HG02610 (cell line): ENCODE results near the gene RAP1A.

ENCODE experiments used
- ATAC-seq: cut with Tn5 transposase; IDR thresholded peaks from one replicate; pipeline ENCODE4 v1.9.1; 2021; ENCODE audit warnings: mild to moderate bottlenecking, moderate library complexity; ENCODE audit not compliant: unreplicated experiment

Gene RAP1A

DNA sequence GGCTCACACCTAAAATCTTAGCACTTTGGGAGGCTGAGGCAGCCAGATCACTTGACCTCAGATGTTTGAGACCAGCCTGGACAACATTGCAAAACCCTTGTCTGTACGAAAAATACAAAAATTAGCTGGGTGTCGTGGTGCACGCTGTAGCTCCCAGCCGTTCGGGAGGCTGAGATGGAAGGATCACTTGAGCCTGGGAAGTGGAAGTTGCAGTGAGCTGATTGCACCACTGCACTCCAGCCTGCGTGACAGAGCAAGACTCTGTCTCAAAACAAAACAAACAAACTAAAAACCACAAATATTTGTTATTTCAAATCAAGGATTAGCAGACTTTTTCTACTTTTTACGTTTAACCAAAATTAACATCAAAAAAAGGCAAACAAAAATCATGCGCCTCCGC, 88.3 kb downstream of the RAP1A start:
- ATAC-seq: no peak

DNA sequence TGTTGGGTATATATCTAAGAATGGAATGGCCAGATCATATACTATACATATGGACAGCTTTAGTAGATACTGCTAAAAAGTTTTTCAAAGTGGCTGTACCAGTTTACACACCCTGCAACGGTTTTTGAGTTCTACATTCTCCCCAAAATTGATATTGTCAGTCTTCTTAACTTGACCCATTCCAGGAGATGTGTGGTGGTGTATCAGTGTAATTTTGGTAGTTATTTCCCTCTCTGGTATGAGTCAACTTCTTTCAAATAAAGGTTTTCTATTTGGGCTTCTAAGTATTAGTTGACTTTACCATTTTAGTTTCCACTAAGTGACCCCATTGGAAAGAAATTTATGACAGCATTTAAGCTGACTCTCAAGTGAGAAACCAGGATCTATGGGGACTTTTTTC, 90.4 kb downstream of the RAP1A start:
- ATAC-seq: peak; percentile 46

DNA sequence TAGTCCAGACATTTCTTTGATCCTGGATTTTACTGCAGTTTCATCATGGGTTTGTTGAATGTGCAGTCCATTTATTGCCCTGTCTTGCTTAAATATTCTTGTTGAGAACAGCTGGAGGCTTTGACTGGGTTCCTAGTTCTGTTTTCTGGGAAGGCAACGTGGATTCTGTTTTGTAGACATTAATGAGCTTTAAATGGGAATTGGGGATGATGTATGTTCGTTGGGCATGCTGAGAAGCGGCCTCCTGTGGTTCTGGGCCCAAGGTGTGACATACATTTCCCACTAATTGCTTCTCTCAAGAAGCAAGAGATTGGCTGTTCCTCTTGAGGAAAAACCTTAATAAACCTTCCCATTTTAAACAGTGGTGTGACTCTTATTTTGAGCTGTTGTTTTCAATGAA, 96.7 kb downstream of the RAP1A start:
- no peak for ATAC-seq

DNA sequence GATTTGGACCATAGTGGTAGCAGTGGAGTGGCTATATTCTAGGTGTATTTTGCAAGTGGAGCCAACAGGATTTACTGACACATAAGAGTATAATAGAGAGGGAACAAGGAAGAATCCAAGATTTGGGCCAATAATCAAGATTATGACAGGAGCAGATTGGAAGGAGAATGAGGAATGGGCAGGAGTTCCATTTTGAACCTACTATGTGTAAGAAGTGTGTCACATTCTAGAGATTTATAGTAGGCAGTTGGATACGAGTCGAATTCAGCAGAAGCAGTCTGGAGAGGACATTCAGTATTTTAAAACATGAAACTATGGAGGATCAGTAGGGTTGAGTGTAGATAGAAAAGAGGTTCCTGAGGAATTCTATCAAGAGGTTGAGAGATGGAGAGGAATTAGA, 97.9 kb downstream of the RAP1A start:
- no peak for ATAC-seq

DNA sequence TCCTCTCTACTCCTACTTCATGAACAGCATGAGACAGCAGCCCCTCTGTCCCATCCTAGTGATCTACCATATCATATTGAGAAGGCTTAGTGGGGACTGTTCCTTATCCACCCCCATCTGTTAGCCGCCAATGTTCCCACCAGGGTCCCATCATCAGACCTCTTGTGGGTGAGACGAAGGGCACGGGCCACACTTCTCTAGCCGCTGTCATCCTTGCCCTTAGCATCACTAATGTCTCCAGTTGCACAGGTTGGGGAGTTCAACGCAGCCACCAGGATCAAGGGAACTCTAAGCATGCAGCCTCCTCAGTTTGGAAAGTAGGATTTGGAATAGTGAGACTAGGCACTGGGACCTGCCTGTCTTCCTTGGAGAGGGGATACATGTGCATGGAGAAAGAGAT, 99.5 kb downstream of the RAP1A start:
- no peak for ATAC-seq

DNA sequence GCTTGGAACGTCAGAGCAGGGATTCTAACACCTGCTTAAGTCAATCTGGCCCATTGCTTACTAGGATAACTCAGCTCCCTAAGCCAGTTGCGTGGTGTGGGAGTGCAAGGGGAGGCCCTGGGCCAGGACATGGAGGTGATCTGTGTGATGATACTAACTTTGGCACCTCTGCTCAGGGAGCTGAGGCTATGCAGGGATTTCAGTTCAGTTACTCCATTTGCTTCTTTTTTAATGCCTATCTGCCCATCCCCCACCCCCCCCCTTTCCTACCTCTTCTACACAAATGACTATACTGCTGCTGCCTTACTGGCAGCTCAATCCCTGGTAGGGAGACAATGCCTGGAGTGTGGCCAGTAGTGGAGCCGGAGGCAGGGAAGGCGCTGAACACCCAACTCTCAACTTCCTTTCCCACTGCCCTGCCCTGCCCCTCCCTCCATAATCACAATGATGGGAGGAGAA, 100.1 kb downstream of the RAP1A start:
- ATAC-seq: no peak

DNA sequence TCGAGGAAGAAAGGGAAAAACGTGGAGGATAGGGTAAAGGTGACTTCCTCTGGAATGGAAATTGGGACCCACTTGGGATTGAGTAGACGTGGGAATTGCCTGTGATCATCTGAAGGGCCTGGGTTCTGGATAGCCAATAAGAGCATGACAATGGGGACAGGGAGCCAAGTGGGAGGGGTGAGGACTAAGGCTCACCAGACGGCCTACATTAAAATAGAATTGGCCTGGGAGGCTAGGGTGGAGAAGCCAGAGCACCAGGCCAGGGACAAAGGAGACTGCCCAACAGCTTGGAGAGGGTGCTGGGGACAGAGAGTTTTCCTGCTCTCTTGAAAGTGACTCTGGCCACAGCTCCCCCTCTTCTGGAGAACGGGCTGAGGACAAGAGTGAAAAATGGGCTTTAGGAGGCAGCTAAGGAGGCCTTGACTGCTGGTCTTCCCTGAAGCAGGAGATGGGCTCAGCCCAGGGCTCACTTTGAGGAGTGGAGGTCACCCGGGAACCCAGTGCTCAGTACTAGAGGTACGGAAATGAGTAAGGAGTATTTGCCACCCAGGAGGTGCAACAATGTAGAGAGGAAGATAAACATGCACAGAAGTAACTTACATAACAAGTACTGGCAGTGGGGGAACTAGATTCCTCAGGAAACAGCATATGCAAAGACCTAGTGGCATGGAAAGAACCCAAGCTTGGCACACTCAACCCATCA, 100.8 kb downstream of the RAP1A start:
- ATAC-seq: no peak

DNA sequence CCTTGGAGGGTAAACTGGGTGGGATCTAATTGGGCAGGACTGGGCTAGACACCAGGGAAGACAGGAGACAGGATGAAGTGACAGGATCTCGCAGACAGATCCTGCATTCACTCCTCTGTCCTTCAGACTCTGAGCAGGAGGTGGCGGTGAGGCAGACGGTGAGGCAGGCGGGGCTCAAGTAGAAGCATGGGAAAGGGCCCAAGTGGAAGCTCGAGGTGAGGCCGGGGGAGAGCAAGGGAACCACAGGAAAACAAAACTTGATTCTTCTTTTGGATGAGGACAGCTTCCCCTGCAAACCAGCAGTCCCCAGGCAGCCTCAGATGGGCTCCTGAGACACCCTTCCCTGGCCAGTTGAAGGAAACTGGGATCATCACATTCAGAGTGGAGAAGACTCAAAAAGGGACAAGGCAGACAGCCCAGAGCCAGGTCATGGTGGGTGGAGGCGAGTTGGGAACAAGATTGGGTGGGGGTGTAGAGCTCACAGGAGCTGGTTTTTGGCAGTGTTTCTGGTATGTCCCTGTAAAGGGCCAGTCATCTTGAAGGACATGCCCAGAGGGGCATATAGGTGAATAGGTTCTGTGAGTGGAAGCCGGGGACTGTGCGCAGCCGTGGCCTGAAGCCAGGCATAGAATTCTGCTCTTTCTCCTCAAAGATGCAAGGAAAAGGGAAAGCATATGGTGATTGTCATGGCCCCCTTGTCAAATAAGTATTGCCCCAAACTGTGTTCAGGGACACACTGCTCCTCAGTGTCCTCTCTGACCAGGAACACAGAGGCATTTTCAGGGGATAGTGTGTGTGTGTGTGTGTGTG, 101.6 kb downstream of the RAP1A start:
- no peak for ATAC-seq

DNA sequence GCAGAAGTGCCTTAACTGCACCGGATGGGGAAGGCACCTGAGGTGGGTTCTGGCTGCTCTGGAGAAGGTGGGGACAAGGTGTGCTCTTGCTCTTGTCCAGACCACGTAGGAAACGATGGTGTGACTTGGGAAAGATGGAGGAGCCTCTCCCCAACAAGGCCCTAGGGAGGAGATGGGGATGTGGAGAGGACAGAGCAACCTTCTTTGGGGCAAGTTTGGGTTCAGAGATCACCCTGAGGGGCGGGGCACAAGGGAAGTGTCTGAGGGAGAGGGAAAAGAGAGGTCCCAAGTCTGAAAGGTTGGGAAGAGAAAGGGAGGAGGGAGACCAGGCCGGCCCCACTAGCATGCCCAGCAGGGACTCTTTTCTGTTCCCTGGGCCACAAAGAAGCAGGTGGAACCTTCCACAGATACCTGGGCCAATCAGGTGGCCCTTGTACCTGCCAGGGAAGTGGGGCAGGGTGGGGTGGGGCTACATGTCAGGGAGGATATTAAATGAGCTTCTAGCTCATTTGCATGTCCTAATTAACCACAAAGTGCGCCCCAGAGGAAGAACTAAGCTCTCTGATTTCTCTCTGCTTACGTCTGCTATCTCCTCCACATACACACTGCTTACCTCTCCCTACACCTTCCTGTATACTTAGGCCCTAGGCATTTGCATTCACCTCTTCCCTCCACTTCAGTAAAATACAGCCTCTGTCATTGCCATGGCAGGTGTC, 103.7 kb downstream of the RAP1A start:
- ATAC-seq: no peak

DNA sequence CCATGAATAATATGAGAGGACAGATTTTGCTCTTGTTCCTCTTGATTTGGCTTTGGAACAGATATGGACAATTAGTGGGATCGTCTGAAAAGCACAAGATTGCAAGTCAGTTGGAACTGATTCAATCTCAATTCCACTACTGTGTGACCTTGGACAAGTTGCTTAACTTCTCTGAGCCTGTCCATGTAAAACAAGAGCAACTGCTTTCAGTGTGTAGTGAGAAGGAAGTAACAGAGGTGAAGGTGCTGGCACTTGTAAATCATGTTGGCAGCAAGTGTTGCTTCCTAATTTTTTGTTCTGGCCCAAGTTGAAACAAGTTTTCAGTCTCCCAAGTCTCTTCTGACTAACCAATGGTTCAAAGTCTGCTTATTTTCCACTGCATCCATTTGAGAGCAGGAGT, 104.3 kb downstream of the RAP1A start:
- ATAC-seq: no peak

DNA sequence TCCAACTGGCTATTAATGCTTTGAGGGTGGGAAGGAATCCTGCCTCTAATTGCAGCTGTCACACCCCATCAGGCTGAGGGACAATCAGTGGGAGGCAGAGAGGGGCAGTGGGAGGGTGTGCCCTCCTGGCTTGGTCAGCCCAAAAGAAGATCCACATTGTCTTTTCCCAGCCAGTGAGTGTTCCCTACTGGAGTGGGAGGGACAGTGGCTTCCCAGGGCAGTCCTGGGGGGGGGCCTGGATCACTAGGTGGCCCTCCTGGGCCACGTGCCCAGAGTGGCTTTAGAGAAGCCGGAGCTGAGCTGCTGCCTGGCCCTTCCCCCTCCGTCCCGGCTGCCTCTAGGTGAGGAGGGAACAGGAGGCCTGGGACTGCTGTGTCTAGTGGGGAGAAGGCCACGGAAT, 105.6 kb downstream of the RAP1A start:
- ATAC-seq: no peak

DNA sequence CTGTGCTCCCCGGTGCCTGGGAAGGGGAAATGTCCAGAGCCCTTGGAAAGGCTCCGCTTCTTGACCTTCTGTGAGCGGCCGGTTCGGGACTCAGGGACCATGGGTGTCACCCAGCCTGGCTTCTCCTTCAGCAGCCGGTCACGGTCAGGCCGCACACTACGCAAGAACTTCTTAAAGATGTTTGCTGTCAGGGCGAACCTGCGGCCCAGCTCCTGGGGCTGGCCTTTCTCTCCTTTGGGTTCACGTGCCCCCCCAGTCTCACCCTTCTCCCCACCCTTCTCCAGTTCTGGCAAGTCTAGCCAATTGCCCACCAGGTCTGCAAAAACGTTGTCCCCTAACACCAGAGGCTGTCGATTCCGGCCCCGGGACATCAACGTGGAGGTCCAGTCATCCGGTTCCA, 107.5 kb downstream of the RAP1A start:
- ATAC-seq: no peak

DNA sequence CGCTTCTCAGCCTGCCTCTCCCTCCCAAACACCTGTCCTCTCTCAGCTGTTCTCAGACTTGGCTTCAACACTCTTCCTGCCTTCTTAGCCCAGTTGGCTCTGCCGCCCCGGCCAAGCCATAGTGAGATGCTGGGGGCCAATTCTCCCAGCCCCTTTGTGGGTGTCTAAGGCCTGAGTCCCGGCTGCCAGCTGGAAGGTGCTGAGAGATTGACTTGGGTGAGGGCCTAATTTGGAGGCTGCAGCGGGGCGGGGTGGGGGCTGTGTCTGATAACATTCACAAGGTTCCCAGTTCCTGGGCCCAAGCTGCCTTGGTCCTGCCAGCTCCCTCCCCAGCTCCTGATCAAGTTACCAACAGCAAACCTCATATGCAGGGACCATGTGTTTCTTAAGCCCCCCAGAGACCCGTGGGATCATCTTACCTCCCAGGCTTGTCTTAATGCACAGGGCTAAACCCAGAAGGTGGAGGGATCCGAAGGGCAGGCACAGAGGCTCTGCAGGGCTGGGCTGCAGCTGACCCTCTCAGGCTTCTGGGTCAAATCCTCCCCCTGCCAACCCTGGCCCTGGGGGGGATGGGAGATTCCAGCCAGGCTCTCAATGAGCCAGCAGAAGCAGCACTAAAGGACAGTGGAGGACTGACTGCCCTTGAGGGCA, 109.8 kb downstream of the RAP1A start:
- ATAC-seq: no peak

DNA sequence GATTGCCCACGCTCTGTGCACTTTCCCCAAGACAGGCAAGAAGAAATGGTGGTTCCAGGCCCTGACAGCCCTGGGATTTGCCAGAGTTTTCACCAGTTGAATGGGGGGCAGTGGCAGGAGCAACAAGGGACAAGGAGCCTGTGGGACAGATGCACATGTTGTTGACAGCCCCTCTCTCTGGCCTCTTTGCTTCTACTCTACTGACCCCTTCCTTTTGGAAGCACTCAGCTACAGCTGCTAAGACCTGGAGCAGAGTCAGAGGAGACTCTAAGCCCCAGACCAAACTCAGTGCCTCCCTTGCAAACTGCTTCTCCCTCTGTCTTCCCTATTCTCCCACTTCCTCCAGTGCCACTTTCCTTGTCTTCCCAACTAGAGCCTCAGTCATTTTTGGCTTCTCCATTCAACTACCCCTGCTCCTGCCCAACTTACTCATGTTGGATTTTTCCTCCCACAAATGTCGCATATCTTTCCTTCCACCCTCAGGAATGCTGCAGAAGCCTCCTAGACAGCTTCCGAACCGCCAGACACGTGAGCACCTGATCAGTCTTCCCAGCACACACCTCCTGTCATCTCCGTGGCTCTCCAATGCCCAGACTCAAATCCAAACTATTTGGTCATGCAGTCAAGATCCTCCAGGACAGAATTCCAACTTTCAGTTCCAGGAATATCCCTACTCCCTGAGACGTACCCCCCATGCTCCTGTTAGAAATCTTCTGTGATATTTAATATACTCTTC, 110.5 kb downstream of the RAP1A start:
- ATAC-seq: no peak

DNA sequence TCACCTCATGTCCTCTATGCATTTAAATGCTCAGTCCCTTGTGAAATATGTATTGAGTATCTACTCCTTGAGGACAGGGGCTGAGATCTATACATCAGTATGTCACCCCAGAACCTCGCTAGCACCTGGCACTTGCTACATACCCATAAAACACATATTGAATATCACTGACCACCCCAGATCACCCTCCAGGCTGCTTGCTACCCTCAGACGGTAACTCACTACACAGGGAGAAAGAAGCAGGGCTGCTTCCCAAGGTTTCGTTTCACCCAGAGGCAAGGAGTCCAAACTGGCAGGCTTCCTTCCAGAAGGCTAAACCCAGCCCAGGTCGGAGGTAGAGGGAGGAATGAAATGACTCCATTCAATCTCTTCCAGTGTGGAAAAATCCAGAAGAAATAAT, 111.1 kb downstream of the RAP1A start:
- ATAC-seq: no peak

DNA sequence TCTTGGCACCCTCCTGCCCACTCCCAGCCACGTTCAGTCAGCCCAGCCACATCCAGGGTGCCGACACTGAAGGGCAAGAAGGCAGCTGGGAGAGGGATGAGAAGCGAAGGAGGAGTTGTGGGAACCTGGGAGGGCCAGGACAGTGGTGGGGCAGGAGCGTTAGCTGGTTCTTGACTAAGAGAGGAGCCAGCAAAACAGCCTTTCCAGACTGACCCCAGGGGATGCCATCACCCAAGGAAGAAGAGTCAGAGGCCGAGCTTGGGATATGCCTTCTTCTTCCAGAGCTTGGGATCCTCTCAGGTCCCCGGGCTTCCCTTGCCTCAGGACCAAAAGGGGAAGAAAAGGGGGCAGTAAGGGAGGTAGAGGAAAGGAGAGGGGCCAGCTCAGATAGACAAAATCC, 112.4 kb downstream of the RAP1A start:
- ATAC-seq: no peak

DNA sequence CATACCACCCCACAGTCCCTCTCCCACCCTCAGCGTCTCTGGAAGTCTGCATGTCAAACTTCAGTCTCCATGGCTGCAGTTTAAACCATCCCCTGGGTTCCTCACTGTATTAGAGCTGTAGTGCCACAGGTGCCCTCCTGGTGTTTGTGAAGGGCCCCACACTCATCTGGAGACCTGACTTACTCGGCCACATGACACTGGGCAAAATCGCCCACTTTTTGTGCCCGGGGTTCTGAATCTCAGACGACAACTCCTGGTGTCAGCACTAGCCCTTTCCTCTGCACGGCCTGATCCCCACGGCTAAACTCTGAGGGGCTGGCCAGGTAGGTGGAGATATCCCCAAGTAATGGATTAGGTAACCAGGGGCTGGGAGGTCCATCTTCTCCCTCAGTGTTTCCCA, 113.1 kb downstream of the RAP1A start:
- no peak for ATAC-seq

DNA sequence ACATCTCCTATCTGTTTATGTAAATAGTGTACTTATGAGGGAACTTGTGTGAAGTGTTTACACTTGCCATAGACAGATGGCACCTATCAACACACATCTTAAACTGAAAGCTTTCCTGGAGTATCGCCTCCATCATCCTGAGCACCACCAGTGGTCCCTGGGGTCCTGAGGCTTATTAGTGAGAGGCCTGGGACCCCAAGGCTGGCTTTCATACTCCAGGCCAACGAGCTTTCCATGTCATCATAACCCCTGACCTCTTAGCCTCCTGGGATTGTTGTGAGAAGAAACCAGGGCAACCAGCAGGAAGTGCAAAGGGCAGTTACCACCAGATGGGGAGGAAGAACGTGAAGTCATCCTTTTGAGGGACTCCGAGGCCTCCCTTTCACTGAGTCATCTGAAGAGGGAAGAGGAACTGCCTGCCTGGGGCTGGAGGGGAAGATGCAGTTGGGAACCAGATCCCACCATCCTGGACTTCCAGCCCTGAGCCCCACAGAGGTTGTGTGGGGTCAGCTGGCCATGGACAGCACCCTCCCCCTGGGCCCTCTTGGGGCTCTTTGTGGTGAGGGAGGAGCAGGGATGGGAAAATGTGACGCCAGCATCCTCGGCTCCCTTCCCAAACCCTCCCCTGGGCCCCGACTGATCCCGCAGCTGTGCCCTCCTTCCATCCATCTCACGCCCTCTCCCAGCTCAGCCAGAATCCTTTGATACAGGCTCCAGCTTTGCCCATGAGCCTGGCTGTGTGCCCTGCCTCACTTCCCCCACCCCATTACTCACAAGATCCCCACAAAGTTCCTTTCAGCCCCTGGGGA, 113.8 kb downstream of the RAP1A start:
- ATAC-seq: no peak

DNA sequence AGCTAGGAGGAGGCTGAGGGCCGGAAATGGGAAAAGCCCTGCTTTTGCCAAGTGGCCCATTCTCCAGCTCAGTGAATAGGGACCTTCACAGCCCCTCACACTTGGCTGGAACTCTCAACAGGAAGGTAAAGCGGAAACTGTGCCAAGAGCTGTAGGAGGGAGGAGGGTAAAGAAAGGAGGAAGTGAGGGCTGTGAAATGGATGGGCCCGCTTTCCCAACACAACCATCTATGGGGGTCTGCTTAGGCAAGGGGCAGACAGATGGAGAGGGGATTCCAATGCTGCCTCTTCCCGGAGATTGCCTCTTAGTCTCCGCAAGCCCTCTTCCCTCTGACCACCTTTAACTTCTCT, 114.4 kb downstream of the RAP1A start:
- no peak for ATAC-seq

DNA sequence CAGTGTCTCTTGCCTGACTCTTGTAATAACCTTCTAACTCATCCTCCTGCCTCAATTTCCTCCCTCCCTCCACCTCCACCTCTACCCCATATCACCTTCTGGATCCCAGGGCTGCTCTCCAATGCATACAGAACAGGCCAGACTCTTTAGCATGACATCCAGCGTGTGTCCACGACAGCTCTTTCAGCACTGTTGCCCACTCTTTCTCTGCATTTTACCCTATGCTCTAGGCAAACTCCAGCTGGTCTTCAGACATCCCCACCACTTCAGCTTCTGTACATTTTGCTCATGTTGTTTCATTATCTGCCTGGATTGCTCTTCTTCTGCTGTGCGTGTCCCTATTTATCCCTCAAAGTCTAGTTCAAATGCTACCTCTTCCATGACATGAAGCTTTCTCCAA, 114.8 kb downstream of the RAP1A start:
- ATAC-seq: no peak
